Fibroblast of villous mesenchyme (primary cell): ENCODE measurements around the gene PDZD8. TPM values are rescaled to one million over a fixed set of nuclear protein-coding genes. Genes with fewer than 3 reads are reported as not detected.

Experiments
- DNase-seq: peaks from one replicate; pipeline ENCODE4 v3.0.0-alpha.2; 2010; ENCODE audit warnings: low read depth
- H3K4me3 ChIP-seq: 2 replicates; pipeline ENCODE4 v1.5.1; 2011; ENCODE audit warnings: low read depth, mild to moderate bottlenecking, low read length
- CTCF ChIP-seq: IDR thresholded peaks from 2 replicates; pipeline ENCODE4 v1.5.1; 2012; ENCODE audit warnings: low read depth, mild to moderate bottlenecking, low read length; ENCODE audit not compliant: insufficient read depth
- total RNA-seq: library from RNA; depleted of rRNA; stranded (reverse); fragments of >200 nt; gene quantifications from 2 replicates; pipeline ENCODE4 v1.2.3, GENCODE V29; 2012

PDZD8 gene
- total RNA-seq, 1 donor = 37.1 TPM

GRCh38 chr10:117409549-117410305, 34.5 kb upstream of the PDZD8 start:
- no peak overlapping the region for H3K4me3 ChIP-seq
- DNase-seq = no peak
- TF ChIP-seq CTCF = no peak

- no peak for DNase-seq
- H3K4me3 ChIP-seq = no peak overlapping the region
- no peak for TF ChIP-seq CTCF
Measured at GRCh38 chr10:117408436-117409384, 33.5 kb upstream of the PDZD8 start.

- DNase-seq = no peak
- TF ChIP-seq CTCF = no peak
- no peak overlapping the region for H3K4me3 ChIP-seq
Measured at GRCh38 chr10:117405730-117406129, 30.5 kb upstream of the PDZD8 start.

- no peak for TF ChIP-seq CTCF
- no peak overlapping the region for H3K4me3 ChIP-seq
- DNase-seq = no peak
Measured at GRCh38 chr10:117400329-117400728, 25.1 kb upstream of the PDZD8 start.

GRCh38 chr10:117399341-117400196, 24.3 kb upstream of the PDZD8 start:
- TF ChIP-seq CTCF = no peak
- no peak overlapping the region for H3K4me3 ChIP-seq
- no peak for DNase-seq

GRCh38 chr10:117398029-117398428, 22.8 kb upstream of the PDZD8 start:
- TF ChIP-seq CTCF = no peak
- no peak for DNase-seq
- no peak overlapping the region for H3K4me3 ChIP-seq
